Right renal pelvis (tissue), 4 donors: Measurements from ENCODE around the gene XPO6. TPM values are rescaled to one million over a fixed set of nuclear protein-coding genes. Genes with fewer than 3 reads are reported as not detected.

Experiments used
- DNase-seq, 4 donors: peaks; one replicate each; pipeline ENCODE4 v3.0.0-alpha.2; 2013; ENCODE audit warnings: low read depth in 4 of 4, low spot score in 3 of 4, missing footprints in 1 of 4
- polyA plus RNA-seq, 4 donors: library from polyadenylated mRNA; unstranded; fragments of 120-200 nt; gene quantifications; one replicate each; pipeline ENCODE4 v1.2.1, GENCODE V29; 2013; ENCODE audit not compliant: insufficient read length in 4 of 4

XPO6 gene
- polyA plus RNA-seq, 4 donors = 69.8 to 81.1 (median 73.4) TPM

DNA sequence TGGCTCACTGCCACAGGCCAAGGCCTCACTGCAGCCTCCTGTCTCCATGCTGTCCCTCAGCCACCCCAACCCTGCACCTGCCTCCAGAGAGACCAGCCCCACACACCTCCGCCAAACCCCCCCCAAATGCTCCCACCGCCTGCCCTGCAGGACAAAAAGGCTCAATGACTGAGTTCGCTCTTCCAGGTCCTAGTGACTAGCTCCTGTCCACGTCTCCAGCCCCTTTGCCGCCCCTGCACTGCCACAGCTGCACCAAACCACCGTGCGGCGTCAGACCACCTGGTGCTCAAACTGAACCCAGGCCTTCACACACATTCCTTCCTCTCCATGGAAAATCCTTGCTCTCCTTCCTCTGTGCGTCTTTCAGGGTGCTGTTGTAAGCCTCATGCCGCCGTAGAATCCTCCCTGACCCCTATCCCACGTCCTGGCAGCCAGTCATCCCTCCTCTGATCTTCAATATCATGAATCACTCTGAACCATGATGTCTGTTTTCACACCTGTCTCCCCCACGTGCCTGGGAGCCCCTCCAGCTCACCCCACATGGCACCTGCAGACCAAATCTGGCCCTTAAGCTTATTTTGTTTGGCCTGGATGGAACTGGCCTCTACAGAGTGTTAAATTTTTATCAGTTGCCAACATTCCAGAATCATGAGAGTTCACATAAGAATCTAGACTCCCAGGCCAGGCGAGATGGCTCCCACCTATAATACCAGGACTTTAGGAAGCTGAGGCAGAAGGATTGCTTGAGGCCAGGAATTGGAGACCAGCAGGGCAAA is 144.0 kb downstream of the XPO6 start:
- DNase-seq = no peak

GRCh38 chr16:28064706-28065249 is 147.0 kb downstream of the XPO6 start:
- DNase-seq = no peak

DNA sequence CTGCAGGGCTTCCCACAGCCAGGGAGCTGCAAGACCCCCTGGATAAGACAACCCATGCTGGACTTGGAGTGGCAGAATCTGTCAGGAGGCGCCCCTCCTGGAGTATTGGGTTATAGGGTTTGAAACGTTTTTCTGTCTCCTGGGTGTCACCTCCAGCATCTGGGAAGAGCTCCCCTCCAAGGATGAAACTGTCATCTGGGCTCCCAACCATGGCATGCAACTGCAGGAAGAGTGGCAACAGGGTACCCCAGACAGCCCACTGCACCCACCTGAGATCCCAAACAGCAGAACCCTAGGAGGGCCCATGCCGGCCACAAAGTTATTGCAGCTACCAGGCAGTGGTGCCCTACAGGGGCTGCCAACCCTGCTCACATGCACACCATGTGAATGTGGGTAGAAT is 147.6 kb downstream of the XPO6 start:
- DNase-seq = no peak

GRCh38 chr16:28063591-28064061 is 148.1 kb downstream of the XPO6 start, which contains the start of gene GSG1L:
GSG1L (minus strand) TSS chr16:28063714; CDS start chr16:28063424, 290 bp downstream.
- no peak for DNase-seq

GRCh38 chr16:28062847-28063521 is 148.8 kb downstream of the XPO6 start:
- peak in 1 of 4 donors; percentile 13 for DNase-seq

DNA sequence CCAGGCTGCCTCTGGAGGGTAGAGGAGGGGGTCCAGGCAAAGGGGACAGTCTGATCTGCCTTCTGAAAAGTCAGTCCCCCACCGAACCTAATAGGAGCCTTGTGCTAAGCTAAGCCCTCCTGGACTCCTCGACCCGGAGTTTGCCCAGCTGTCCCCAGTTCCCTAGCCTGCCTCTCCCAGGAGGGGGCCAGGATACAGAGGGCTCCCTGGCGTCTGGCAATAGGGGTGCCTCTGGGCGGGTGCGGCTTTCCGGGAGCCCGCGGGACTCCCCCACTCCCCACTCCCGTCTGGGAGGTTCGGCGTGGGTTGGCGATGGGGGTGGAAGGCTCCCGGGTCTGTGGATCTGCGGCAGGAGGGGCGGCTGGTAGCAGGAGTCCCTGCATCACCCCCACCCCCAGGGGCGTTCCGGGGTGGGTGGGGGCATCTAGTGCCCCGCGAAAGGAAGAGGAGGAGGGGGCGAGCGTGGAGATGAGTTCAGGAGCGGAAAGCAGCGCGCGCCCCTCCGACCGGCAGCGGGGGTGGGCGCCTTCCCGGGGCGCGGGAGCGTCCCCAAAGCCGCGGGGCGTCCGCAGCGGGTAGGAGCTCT is 149.4 kb downstream of the XPO6 start:
- DNase-seq = no peak

DNA sequence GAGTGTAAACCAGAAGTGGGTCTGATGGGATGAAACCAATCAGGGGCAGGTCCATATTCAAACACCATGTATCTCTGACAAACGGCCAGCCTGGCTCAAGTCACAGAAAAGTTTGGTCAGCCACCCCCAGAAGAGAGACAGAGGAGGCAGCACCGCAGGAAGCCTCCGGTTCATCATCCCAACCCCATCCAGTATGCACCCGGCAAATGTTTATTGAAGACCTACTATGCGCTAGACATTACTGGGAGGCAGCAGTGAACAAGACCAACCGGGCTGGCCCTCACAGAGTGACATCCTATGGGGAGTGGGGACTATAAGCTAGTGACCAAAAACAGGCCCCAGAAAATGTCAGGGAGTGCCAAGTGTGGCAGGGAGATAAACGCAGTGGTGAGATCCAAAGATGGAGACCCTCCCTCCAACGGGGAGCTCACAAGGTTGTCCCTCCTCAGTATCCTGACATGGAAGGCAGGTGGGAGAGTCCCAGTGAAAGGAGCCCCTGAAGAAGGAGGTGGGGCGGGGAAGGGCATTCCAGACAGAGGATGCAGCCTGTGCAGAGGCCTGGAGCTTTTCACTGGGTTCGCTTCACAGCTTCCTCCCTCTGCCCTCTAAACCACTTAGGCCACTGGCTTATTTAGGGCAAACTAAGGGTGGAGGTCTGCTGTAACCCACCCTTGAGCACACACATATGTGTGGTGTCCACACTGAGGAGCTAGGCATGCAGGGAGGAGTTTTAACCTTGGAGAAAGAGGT is 150.2 kb downstream of the XPO6 start:
- no peak for DNase-seq

GRCh38 chr16:28059841-28060575 is 151.8 kb downstream of the XPO6 start:
- no peak for DNase-seq

DNA sequence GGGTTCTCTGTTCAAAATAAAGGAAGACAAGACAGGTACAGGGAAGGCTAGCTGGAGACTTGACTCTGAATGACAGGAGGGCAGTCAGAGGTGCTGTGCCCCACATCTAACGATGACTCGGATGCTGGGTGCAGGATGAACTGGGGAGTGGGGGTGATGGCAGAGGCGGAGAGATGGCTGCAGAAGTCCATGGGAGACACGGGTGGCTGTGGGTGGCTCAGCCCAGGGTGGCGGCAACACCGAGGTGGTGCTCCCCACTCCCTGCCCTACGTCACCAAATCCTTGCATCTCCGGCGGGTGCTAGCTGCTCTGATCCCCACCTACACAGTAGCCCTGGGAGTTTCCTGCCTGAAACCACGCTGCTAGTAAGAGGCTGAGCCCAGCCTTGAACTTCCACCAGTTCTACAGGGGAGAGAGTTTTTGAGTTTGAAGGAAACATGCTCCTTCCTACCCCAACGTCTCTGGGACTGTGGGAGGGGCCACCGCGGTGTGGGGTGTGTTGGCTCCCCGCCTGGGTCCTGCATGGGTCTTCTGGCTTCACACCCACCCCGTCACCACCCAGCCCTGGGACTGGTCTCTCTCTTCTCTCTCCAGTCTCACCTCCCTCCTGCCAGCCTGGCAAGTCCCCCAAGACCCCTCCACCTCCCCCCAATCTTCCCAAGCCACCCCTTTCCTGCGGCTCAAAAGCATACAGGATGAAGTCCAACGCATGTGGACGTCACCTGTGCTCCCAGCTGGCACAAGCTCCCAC is 152.8 kb downstream of the XPO6 start:
- no peak for DNase-seq

- DNase-seq = no peak
These were observed 153.8 kb downstream of the XPO6 start for GRCh38 chr16:28057949-28058348.

DNA sequence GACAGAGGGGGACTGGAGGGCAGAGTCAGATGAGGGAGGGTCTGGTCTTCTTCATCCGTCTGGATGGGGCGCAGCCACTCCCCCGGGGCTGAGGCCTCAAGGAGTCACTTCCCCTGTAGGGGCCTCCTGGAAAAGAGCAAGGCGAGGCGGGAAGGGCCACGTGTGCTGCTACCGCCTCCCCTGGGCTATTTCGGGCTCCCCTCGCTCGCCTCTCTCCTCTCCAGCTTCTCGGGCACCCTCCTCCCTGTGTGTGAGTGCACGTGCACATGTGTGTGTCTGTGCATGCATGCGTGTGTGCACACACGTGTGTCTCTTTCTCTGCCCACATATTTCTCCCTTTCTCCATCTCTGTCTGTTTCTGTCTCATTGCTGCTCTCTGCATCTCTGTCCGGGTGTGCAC is 158.3 kb downstream of the XPO6 start:
- DNase-seq = no peak

- DNase-seq = no peak
These were observed 159.3 kb downstream of the XPO6 start for GRCh38 chr16:28052274-28053128.

GRCh38 chr16:28051486-28051885 is 160.3 kb downstream of the XPO6 start:
- DNase-seq = no peak

Other genes starting within 250 kb of the XPO6 start
- under 1 TPM; 0.44 to 0.74 (median 0.58) TPM for gene GSG1L, start 148.3 kb downstream of the XPO6 start, polyA plus RNA-seq
- 10 to 100 TPM; 15.8 to 21.9 (median 16.5) TPM for gene SBK1, start 80.6 kb upstream of the XPO6 start, polyA plus RNA-seq
- 1 to 10 TPM; 1.0 to 1.7 (median 1.3) TPM for gene NPIPB6, start 151.5 kb upstream of the XPO6 start, polyA plus RNA-seq
- 100 to 1,000 TPM in 1 of 4 donors, 10 to 100 TPM in 3; 80.4 to 101 (median 89.2) TPM for gene EIF3CL, start 191.9 kb upstream of the XPO6 start, polyA plus RNA-seq